Nephron (organoid): ENCODE data around the gene FLNA.

Experiments used
- H3K27ac Mint-ChIP-seq, 3 experiments: 2 replicates each; pipeline ENCODE4 v1.8.0; 2020; ENCODE audit warnings: mixed read lengths in 3 of 3, mild to moderate bottlenecking in 2 of 3, moderate library complexity in 1 of 3
- H3K27me3 Mint-ChIP-seq: 2 replicates; pipeline ENCODE4 v1.8.0; 2021; ENCODE audit warnings: low read depth, mild to moderate bottlenecking, moderate library complexity, mixed read lengths
- H3K36me3 Mint-ChIP-seq: 2 replicates; pipeline ENCODE4 v1.8.0; 2020; ENCODE audit warnings: low read depth, mixed read lengths
- H3K4me1 Mint-ChIP-seq: 2 replicates; pipeline ENCODE4 v1.8.0; 2020; ENCODE audit warnings: mixed read lengths
- H3K4me3 Mint-ChIP-seq, 3 experiments: 2 replicates each; pipeline ENCODE4 v1.8.0; 2020; ENCODE audit warnings: mild to moderate bottlenecking in 3 of 3, mixed read lengths in 3 of 3, moderate library complexity in 2 of 3
- H3K9me3 Mint-ChIP-seq: 2 replicates; pipeline ENCODE4 v1.8.0; 2020; ENCODE audit warnings: mixed read lengths
- TF ChIP-seq, protein P1 (sequence below), 3 experiments: fragments of 200-600 bp; sonication (generic); IDR thresholded peaks; one replicate each; pipeline ENCODE4 v1.5.0; 2021; ENCODE audit warnings: antibody characterized with exemption in 3 of 3; ENCODE audit not compliant: unreplicated experiment in 3 of 3

The FLNA gene

GRCh38 chrX:154327038-154327820 is 47.2 kb downstream of the FLNA start:
- H3K27me3 Mint-ChIP-seq = peaks cover 9% of the 10 kb centered on the region
- H3K4me3 Mint-ChIP-seq = no peak overlapping the region
- H3K27ac Mint-ChIP-seq = peak overlapping the region; percentile 26 to 85 (median 53)
- no peaks in the 10 kb centered on the region for H3K36me3 Mint-ChIP-seq
- H3K4me1 Mint-ChIP-seq = peaks cover 49% of the 10 kb centered on the region
- TF ChIP-seq, protein P1, sequence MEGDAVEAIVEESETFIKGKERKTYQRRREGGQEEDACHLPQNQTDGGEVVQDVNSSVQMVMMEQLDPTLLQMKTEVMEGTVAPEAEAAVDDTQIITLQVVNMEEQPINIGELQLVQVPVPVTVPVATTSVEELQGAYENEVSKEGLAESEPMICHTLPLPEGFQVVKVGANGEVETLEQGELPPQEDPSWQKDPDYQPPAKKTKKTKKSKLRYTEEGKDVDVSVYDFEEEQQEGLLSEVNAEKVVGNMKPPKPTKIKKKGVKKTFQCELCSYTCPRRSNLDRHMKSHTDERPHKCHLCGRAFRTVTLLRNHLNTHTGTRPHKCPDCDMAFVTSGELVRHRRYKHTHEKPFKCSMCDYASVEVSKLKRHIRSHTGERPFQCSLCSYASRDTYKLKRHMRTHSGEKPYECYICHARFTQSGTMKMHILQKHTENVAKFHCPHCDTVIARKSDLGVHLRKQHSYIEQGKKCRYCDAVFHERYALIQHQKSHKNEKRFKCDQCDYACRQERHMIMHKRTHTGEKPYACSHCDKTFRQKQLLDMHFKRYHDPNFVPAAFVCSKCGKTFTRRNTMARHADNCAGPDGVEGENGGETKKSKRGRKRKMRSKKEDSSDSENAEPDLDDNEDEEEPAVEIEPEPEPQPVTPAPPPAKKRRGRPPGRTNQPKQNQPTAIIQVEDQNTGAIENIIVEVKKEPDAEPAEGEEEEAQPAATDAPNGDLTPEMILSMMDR (IDR thresholded peaks at IDR 0.05; ENCODE audit: unreplicated experiment in 3 of 3) = no peak
- H3K9me3 Mint-ChIP-seq = peaks cover 11% of the 10 kb centered on the region

- H3K27me3 Mint-ChIP-seq = peaks cover 9% of the 10 kb centered on the region
- H3K27ac Mint-ChIP-seq = peak overlapping the region; percentile 85 to 94 (median 93)
- H3K36me3 Mint-ChIP-seq = no peaks in the 10 kb centered on the region
- peaks cover 9% of the 10 kb centered on the region for H3K9me3 Mint-ChIP-seq
- TF ChIP-seq, protein P1 (IDR thresholded peaks at IDR 0.05; ENCODE audit: unreplicated experiment in 3 of 3) = no peak
- H3K4me1 Mint-ChIP-seq = peaks cover 52% of the 10 kb centered on the region
- H3K4me3 Mint-ChIP-seq = peak overlapping the region in 2 of 3 experiments; percentile 21 to 46
Measured at GRCh38 chrX:154325541-154325940, 48.9 kb downstream of the FLNA start.

- Mint-ChIP-seq H3K27ac (no peak overlapping the region), H3K4me3 (no peak overlapping the region), H3K27me3 (peaks cover 9% of the 10 kb centered on the region), H3K4me1 (peaks cover 43% of the 10 kb centered on the region), H3K9me3 (peaks cover 17% of the 10 kb centered on the region), H3K36me3 (no peaks in the 10 kb centered on the region)
- TF ChIP-seq, protein P1 (IDR thresholded peaks at IDR 0.05; ENCODE audit: unreplicated experiment in 3 of 3) = no peak
Measured at GRCh38 chrX:154323537-154323936, 50.9 kb downstream of the FLNA start.

DNA sequence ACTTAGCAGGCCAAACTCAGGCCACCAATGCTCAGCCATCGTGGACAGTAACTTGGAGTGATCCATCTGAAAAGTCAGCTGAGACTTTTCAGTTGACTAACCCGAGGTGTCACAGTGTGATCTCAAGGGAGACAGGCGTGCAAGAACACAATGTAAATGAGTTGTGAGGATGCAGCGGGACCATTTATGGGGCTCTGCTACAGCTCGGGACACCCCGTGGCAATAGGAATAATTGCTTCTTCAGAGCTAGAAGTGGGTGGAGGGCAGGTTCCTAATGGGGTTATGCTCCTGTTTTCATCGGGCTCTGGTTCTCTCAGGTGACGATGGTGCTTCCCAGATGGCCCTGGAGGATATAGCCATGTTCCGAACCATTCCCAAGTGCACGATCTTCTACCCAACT is 51.5 kb downstream of the FLNA start:
- Mint-ChIP-seq H3K4me1 (peaks cover 42% of the 10 kb centered on the region), H3K9me3 (peaks cover 16% of the 10 kb centered on the region), H3K4me3 (no peak overlapping the region), H3K27me3 (peaks cover 9% of the 10 kb centered on the region), H3K27ac (no peak overlapping the region), H3K36me3 (no peaks in the 10 kb centered on the region)
- TF ChIP-seq, protein P1 (IDR thresholded peaks at IDR 0.05; ENCODE audit: unreplicated experiment in 3 of 3) = no peak

GRCh38 chrX:154321594-154321993 is 52.8 kb downstream of the FLNA start:
- TF ChIP-seq, protein P1 (IDR thresholded peaks at IDR 0.05; ENCODE audit: unreplicated experiment in 3 of 3) = no peak
- Mint-ChIP-seq H3K36me3 (no peaks in the 10 kb centered on the region), H3K27ac (peak overlapping the region in 1 of 3 experiments; percentile 4), H3K4me3 (no peak overlapping the region), H3K27me3 (peaks cover 14% of the 10 kb centered on the region), H3K4me1 (peaks cover 34% of the 10 kb centered on the region), H3K9me3 (peaks cover 19% of the 10 kb centered on the region)

DNA sequence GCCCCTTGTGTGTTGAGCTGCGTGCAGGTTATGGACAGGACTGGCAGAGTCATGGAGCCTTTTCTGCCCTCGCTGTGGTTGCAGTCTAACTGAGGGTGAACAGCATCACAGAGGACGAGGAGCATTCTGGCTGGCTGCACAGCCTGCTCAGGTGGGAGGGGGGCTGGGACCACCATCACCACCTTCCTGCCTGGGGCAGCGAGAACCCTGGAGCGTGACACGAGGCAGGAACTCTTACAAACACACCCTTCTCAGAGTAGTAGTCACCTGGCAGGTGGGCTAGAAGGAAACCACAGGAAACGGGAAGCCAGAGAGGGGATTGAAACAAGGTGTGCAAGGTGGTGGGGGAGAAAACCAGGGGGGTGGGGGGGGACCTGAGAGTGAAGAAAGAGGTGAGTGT is 53.3 kb downstream of the FLNA start:
- Mint-ChIP-seq H3K4me3 (no peak overlapping the region), H3K27ac (no peak overlapping the region), H3K9me3 (peaks cover 19% of the 10 kb centered on the region), H3K27me3 (peaks cover 14% of the 10 kb centered on the region), H3K36me3 (no peaks in the 10 kb centered on the region), H3K4me1 (peaks cover 30% of the 10 kb centered on the region)
- TF ChIP-seq, protein P1 (IDR thresholded peaks at IDR 0.05; ENCODE audit: unreplicated experiment in 3 of 3) = no peak
